ENCODE data around the gene LMAN1. TPM values are rescaled to one million over a fixed set of nuclear protein-coding genes. Genes with fewer than 3 reads are reported as not detected.

Gene LMAN1
- total and polyA plus RNA-seq, 2 of the 4 experiments (the other 2 are of a cell fraction), result 83.1 to 213 TPM

- Histone ChIP-seq H3K18ac (ENCODE audit: low read depth, low read length) (no peak overlapping the region), H2BK5ac (ENCODE audit: low read depth, low read length, poor library complexity, severe bottlenecking) (no peak overlapping the region), H3K4me3 (ENCODE audit: insufficient read depth, low read depth, low read length) (no peak overlapping the region), H3K27me3 (ENCODE audit: control insufficient read depth, insufficient read depth, low read length) (no peaks in the 10 kb centered on the region), H3K4ac (ENCODE audit: low read depth, low read length) (no peak overlapping the region), H2AK9ac (replicated peaks; ENCODE audit: low read depth, low read length, poor library complexity) (no peak overlapping the region), H3K79me1 (ENCODE audit: low read depth in 1 of 2, low read length in 2 of 2) (peaks cover 26 to 62% of the 10 kb centered on the region in 2 experiments), H4K91ac (ENCODE audit: insufficient read depth, low read depth, low read length) (no peak overlapping the region), H3K4me2 (ENCODE audit: low read depth, low read length) (no peak overlapping the region), H3K9me3 (ENCODE audit: control insufficient read depth, insufficient read depth, low read length) (no peaks in the 10 kb centered on the region), H3K27ac (ENCODE audit: insufficient read depth, low read length) (no peak overlapping the region), H4K5ac (ENCODE audit: low read depth, low read length) (no peak overlapping the region), H3K36me3 (ENCODE audit: control insufficient read depth, insufficient read depth, low read length) (peaks cover 22% of the 10 kb centered on the region), H2AK5ac (ENCODE audit: low read depth, low read length) (no peak overlapping the region), H2BK20ac (ENCODE audit: low read depth, low read length) (no peak overlapping the region), H3K9me1 (ENCODE audit: insufficient read depth, low read length) (peaks cover 5% of the 10 kb centered on the region; the same call in 1 of the 2 replicates), H3K23ac (ENCODE audit: low read depth, low read length) (no peak overlapping the region), H4K20me1 (ENCODE audit: insufficient read depth, low read length) (peaks cover 32% of the 10 kb centered on the region; the same call in 1 of the 2 replicates), H2BK120ac (ENCODE audit: low read depth, low read length) (no peak overlapping the region), H2BK15ac (ENCODE audit: low read depth, low read length) (no peak overlapping the region), H3K56ac (ENCODE audit: extremely low read depth, insufficient read depth, low read length) (no peak overlapping the region), H3K4me1 (ENCODE audit: control insufficient read depth, insufficient read depth, low read length) (no peaks in the 10 kb centered on the region; the same call in 1 of the 2 replicates), H4K8ac (ENCODE audit: low read depth in 2 of 2, low read length in 2 of 2) (no peak overlapping the region), H3K14ac (replicated peaks; ENCODE audit: low read depth, low read length) (no peak overlapping the region), H2AFZ (replicated peaks; ENCODE audit: low read length, poor library complexity) (no peak overlapping the region), H3K9ac (ENCODE audit: low read depth, low read length) (no peak overlapping the region)
- no CpG with 5 or more reads among the region's 2 CpGs for WGBS, 2 experiments (ENCODE audit: extremely low coverage in 2 of 2, insufficient read length in 1 of 2)
- no peak for DNase-seq
- ChIA-PET POLR2A (ENCODE audit: unreplicated experiment) (no interaction called here), CTCF (no interaction called here)
- intact Hi-C loops (cut with micrococcal nuclease) (loop anchor here (5.0 kb wide), 1 partner anchor 468 kb away; no protein-coding TSS in a partner anchor), in situ Hi-C loops (cut with MboI; ENCODE audit: low sequenced_read_pairs) (no loop called here), dilution Hi-C loops (cut with HindIII; ENCODE audit: low sequenced_read_pairs, unreplicated experiment) (no loop called here)
- ATAC-seq (ENCODE audit: low read depth), result no peak
- TF ChIP-seq RAD21 (IDR thresholded peaks at IDR 0.05; ENCODE audit: low read length), result no peak
- TF ChIP-seq SMC3 (IDR thresholded peaks at IDR 0.05; ENCODE audit: low read depth, low read length), result no peak
- TF ChIP-seq POLR2A (IDR thresholded peaks at IDR 0.05; ENCODE audit: low read depth, low read length), result no peak
- no peak for TF ChIP-seq BHLHE40 (IDR thresholded peaks at IDR 0.05; ENCODE audit: low read depth, low read length)
- BruUV-seq (replicated peaks), result no TSS peak
Observed at GRCh38 chr18:59354731-59355130, 4.3 kb downstream of the LMAN1 start.
